Measurements from ENCODE around the gene MYO10.

DNA sequence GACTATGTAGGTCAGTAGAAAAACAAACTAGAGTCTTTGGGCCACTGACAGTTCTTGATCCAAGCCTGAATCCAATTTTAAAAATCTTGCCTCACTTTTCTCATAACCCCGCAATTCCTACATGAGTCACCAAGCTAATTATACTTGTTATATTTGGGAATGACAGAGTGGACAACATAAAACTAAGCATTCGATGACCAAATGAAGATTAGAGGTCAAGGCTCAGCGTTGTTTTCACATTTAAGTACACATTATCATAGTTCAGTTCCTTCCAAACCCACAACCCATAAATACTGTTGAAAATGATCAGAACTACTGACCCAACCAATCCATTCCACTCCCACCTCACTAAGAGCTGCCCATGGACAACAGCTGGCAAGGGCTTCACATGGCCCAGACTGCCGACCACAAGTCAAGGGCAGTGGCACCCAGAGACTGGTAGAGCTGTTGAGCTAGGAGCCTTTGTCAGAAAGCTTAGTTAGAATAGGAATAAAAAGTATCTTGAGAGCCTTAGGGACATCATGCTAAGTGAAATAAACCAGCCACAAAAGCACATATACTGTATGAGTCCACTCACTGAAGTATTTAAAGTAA, 64.2 kb downstream of the MYO10 start:
- TF ChIP-seq, protein P1, sequence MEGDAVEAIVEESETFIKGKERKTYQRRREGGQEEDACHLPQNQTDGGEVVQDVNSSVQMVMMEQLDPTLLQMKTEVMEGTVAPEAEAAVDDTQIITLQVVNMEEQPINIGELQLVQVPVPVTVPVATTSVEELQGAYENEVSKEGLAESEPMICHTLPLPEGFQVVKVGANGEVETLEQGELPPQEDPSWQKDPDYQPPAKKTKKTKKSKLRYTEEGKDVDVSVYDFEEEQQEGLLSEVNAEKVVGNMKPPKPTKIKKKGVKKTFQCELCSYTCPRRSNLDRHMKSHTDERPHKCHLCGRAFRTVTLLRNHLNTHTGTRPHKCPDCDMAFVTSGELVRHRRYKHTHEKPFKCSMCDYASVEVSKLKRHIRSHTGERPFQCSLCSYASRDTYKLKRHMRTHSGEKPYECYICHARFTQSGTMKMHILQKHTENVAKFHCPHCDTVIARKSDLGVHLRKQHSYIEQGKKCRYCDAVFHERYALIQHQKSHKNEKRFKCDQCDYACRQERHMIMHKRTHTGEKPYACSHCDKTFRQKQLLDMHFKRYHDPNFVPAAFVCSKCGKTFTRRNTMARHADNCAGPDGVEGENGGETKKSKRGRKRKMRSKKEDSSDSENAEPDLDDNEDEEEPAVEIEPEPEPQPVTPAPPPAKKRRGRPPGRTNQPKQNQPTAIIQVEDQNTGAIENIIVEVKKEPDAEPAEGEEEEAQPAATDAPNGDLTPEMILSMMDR (IDR thresholded peaks at IDR 0.05) = no peak
- TF ChIP-seq EP300 (IDR thresholded peaks at IDR 0.05) (no peak), POLR2A (IDR thresholded peaks at IDR 0.05) (no peak)
